Spinal cord (tissue), 10 donors: ENCODE results near the gene MRRF. TPM values are rescaled to one million over a fixed set of nuclear protein-coding genes. Genes with fewer than 3 reads are reported as not detected.

Experiments used
- DNase-seq, 6 donors: peaks; one replicate each; pipeline versions ENCODE4 v3.0.0 to v3.0.0-alpha.2; 2013 to 2015; ENCODE audit warnings: low spot score in 6 of 6, low read depth in 4 of 6
- H3K27ac ChIP-seq: one replicate; pipeline ENCODE4 v1.5.1; 2013; ENCODE audit warnings: low read depth, low read length, control low read depth
- H3K27me3 ChIP-seq: one replicate; pipeline ENCODE4 v1.6.1; 2013; ENCODE audit warnings: low read length; ENCODE audit not compliant: control insufficient read depth, insufficient read depth
- H3K36me3 ChIP-seq: one replicate; pipeline ENCODE4 v1.6.1; 2013; ENCODE audit warnings: low read length; ENCODE audit not compliant: control insufficient read depth, insufficient read depth
- H3K4me1 ChIP-seq: one replicate; pipeline ENCODE4 v1.6.1; 2013; ENCODE audit warnings: low read length; ENCODE audit not compliant: control insufficient read depth, insufficient read depth
- H3K4me3 ChIP-seq: one replicate; pipeline ENCODE4 v1.5.1; 2013; ENCODE audit warnings: low read depth, low read length, control low read depth
- H3K9me3 ChIP-seq: one replicate; pipeline ENCODE4 v1.6.1; 2013; ENCODE audit warnings: low read length; ENCODE audit not compliant: control insufficient read depth, insufficient read depth
- WGBS: methylation state at CpG from one replicate; pipeline ENCODE4 v1.1.5; 2013; ENCODE audit warnings: missing lambda C conversion rate; ENCODE audit not compliant: insufficient coverage; 5-methylcytosine and 5-hydroxymethylcytosine counted together
- long read RNA-seq, 4 donors: transcript quantifications; one replicate each; lab custom pipeline, GENCODE V29; 2026
- polyA plus RNA-seq, 2 donors: library from polyadenylated mRNA; unstranded; fragments of 120-200 nt; gene quantifications; one replicate each; pipeline ENCODE4 v1.2.1, GENCODE V29; 2013; ENCODE audit not compliant: insufficient read length in 2 of 2
- total RNA-seq, 2 donors: library from RNA; depleted of rRNA in 1 of 2; stranded (reverse); fragments of 120-200 nt in 1 of 2; fragments of >200 nt in 1 of 2; gene quantifications; one replicate each; pipeline versions ENCODE4 v1.2.3 to v1.2.4, GENCODE V29; 2013 to 2014
- donor health status: healthy.

The MRRF gene, protein sequence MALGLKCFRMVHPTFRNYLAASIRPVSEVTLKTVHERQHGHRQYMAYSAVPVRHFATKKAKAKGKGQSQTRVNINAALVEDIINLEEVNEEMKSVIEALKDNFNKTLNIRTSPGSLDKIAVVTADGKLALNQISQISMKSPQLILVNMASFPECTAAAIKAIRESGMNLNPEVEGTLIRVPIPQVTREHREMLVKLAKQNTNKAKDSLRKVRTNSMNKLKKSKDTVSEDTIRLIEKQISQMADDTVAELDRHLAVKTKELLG
- total RNA-seq (10 to 100 TPM; 29.5 to 31.6 TPM), polyA plus RNA-seq (10 to 100 TPM; 23.5 to 26.1 TPM)
- long read RNA-seq, donor 1, full-length matches to known transcripts = 2 of 2 reads
- long read RNA-seq, donor 1, partial matches to known transcripts = 0 of 2 reads
- long read RNA-seq, donor 1, other reads (novel, unspliced or antisense) = 0 of 2 reads
- long read RNA-seq, donor 2 = 0 reads
- long read RNA-seq, donor 3, full-length matches to known transcripts = 2 of 2 reads
- long read RNA-seq, donor 3, partial matches to known transcripts = 0 of 2 reads
- long read RNA-seq, donor 3, other reads (novel, unspliced or antisense) = 0 of 2 reads
- long read RNA-seq, donor 4, full-length matches to known transcripts = 9 of 9 reads
- long read RNA-seq, donor 4, partial matches to known transcripts = 0 of 9 reads
- long read RNA-seq, donor 4, other reads (novel, unspliced or antisense) = 0 of 9 reads

GRCh38 chr9:122264360-122265148 lies at the start of gene MRRF, which contains the start of gene RBM18:
Gene MRRF, plus strand, starts transcription at chr9:122264882. Its CDS starts 6,010 bp downstream, at chr9:122270892.
Gene RBM18, minus strand, starts transcription at chr9:122264840. Its CDS starts 3,348 bp downstream, at chr9:122261492.
- Histone ChIP-seq H3K27me3 (no peaks in the 10 kb centered on the region), H3K4me1 (peaks cover 7% of the 10 kb centered on the region), H3K36me3 (peaks cover 11% of the 10 kb centered on the region), H3K4me3 (peak within 1 kb of the TSS; percentile 81), H3K27ac (peak within 1 kb of the TSS; percentile 86), H3K9me3 (no peaks in the 10 kb centered on the region)
- peak; percentile 76 to 96 (median 84) for DNase-seq
- WGBS = under 1% methylated on average over 56 of the region's 60 CpGs

DNA sequence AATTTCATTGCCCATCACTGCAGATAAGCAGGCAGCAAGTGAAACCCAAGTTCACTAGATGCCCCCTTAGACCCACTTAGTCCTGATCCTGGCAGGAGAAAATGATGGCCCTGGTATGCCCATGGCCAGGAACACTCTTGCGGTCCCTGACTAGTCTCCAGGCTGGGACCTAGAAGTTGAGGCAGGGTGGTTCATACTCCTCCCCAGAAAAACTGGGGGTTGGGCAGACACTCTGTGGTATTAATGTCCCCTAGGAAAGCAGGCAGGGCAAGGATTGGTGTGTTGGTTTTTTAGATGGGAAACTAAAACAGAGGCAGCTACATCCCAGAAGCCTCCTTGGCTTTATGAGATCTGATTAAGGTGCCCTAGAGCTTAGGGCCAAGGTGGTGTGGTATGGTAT lies 49.0 kb upstream of the MRRF start:
- WGBS = 86% methylated on average over 1 of the region's 1 CpG
- Histone ChIP-seq H3K4me3 (no peak overlapping the region), H3K9me3 (no peaks in the 10 kb centered on the region), H3K27me3 (peaks cover 97% of the 10 kb centered on the region), H3K27ac (no peak overlapping the region), H3K36me3 (no peaks in the 10 kb centered on the region), H3K4me1 (peaks cover 37% of the 10 kb centered on the region)
- no peak for DNase-seq

DNA sequence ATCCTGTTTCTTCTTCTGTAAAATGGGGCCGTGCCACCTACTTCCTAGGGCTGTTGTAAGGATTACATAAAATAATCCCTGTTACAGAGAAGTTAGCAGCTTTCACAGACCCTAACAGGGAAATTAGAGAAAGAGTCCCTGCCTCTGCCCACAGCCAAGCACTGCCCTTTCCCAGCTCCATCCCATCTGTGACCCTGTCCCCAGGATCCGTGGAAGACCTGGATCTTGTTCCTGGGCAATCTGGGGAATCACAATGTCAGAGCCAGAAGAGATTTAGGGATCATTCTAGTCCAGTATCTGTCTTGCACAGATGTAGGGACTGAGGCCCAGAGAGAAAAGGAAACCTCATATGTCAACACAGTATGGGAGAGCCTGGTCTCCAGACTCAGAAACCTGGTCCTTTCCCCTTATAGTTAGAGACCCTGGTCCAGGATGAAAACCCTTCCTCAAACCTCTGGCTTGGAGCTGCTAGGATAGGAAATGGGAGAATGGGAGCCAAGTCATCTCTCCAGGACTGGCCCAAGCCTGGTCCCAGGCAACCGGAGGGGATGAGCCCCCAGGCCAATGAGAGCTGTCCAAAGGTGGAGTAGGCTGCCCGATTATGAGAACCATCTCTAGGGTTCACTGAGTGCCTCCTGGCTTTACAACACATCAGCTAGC lies 48.4 kb upstream of the MRRF start:
- no peak for DNase-seq
- Histone ChIP-seq H3K4me1 (peaks cover 41% of the 10 kb centered on the region), H3K27ac (no peak overlapping the region), H3K9me3 (no peaks in the 10 kb centered on the region), H3K36me3 (no peaks in the 10 kb centered on the region), H3K27me3 (peaks cover 97% of the 10 kb centered on the region), H3K4me3 (no peak overlapping the region)
- 37% methylated on average over 2 of the region's 4 CpGs for WGBS

DNA sequence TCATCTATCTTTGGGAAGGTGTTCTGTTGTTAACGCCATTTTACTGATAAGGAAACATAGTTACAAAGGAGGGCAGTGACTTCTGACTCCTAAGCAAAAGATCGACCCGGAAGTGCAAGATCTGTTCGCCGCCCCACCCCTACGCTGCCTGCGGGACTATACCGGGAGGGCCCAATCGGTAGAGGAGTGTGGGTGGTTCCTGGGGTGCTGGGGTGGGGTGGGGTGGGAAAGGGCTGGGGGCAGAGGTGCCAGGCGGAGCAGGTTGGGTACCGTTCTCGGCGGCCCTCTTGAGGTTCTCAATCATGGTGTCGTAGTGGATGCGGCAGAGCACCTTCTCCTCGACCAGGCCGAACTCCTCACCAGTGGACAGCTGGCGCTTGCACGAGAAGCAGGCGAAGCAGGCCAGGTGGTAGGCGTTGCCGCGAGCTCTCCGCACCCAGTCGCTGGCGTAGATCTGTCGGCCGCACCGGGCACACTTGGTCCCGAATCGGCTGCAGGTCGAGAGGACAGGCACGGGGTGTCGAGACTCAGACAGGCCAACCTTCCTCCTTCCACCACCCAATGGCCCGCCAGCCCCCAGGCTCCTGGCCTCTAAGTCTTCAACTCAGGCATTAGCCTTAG lies 47.8 kb upstream of the MRRF start:
- H3K27me3 ChIP-seq = peaks cover 97% of the 10 kb centered on the region
- whole genome bisulfite sequencing = 7% methylated on average over 33 of the region's 35 CpGs
- no peak for DNase-seq
- no peaks in the 10 kb centered on the region for H3K9me3 ChIP-seq
- H3K4me3 ChIP-seq = no peak overlapping the region
- peaks cover 46% of the 10 kb centered on the region for H3K4me1 ChIP-seq
- H3K36me3 ChIP-seq = no peaks in the 10 kb centered on the region
- H3K27ac ChIP-seq = no peak overlapping the region

- WGBS = 27% methylated on average over 3 of the region's 4 CpGs
- no peaks in the 10 kb centered on the region for H3K36me3 ChIP-seq
- peaks cover 97% of the 10 kb centered on the region for H3K27me3 ChIP-seq
- H3K4me1 ChIP-seq = peaks cover 46% of the 10 kb centered on the region
- no peaks in the 10 kb centered on the region for H3K9me3 ChIP-seq
- DNase-seq = no peak
- H3K4me3 ChIP-seq = no peak overlapping the region
- no peak overlapping the region for H3K27ac ChIP-seq
Measured at GRCh38 chr9:122217640-122218039, 47.0 kb upstream of the MRRF start.

- no peaks in the 10 kb centered on the region for H3K9me3 ChIP-seq
- no peaks in the 10 kb centered on the region for H3K36me3 ChIP-seq
- no peak for DNase-seq
- 18% methylated on average over 6 of the region's 11 CpGs for whole genome bisulfite sequencing
- peaks cover 45% of the 10 kb centered on the region for H3K4me1 ChIP-seq
- peaks cover 97% of the 10 kb centered on the region for H3K27me3 ChIP-seq
- no peak overlapping the region for H3K4me3 ChIP-seq
- H3K27ac ChIP-seq = no peak overlapping the region
Measured at GRCh38 chr9:122218071-122218934, 46.4 kb upstream of the MRRF start.

DNA sequence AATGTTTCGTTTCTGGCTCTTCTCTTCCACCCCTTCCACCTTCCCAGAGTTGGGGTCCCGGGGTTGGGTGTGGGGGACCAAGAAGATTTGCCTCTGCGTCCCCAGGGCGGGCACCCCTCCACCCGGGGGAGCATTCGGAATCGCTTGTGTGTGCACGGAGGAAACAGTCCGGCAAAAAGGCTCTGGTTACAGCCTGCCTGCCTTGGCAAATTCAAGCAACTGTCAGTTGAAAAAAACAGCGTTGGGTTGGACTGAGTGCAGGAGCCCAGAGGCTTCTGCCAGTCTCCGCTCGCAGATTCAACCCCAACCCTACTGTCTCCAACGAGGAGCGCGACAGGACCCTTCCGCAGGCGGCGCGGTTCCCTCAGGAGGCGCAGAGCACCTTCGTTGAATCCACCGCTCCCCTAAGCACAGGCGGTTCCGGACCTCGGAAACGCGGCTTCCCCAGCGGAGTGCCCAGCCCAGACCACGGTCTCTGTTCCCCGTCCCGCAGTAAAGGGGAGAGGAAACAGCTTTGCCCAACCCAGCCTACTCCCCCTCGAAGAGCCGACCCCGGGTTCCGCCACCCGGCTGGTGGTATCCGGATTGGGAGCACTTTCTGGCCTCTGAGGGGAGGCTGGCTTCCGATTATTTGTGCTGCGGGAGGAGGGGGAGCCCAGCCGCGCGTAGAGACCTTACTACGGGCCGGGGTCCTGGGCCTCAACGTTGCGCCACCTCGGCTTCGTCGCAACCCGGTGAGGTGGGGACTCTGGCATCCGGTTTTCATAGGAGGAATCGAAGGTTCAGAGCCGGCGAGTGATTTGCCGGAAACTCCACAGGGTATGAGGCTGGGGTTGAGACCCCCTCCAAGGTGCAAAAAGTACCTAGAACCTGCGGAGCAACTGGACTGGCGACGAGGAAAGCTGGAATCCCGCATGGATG lies 45.5 kb upstream of the MRRF start:
- WGBS = under 1% methylated on average over 41 of the region's 59 CpGs
- peaks cover 39% of the 10 kb centered on the region for H3K4me1 ChIP-seq
- peak in 1 of 6 donors; percentile 36 for DNase-seq

More for the DNA sequence above, 45.5 kb upstream of the MRRF start:
- H3K27me3 ChIP-seq = peaks cover 97% of the 10 kb centered on the region
- H3K4me3 ChIP-seq = no peak overlapping the region
- no peak overlapping the region for H3K27ac ChIP-seq
- H3K36me3 ChIP-seq = no peaks in the 10 kb centered on the region
- H3K9me3 ChIP-seq = no peaks in the 10 kb centered on the region
